Measurements from ENCODE around the gene RCVRN. TPM values are rescaled to one million over a fixed set of nuclear protein-coding genes. Genes with fewer than 3 reads are reported as not detected.
A peak's percentile ranks its signal among the peaks of the same experiment; 100 is the strongest.

Gene RCVRN
- total RNA-seq, 1 donor from 2014 or later = not detected

DNA sequence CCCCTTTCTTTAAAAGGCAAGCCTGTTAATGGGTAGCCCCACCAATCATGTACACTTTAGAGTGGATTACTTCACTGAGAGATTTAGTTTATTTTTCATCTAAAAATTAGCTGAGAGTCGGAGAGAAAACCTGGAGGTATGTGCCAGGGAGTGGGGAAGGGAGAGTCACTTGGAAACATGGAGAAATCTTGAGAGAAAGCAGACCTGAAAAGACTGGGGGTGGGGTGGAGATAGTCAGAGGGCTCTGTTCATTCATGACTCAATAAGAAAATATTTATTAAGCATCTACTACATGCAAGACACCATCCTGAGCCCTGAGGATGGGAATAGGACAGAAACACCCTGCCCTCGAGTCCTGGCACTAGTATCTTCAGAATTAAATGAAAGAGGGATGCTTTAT, 27.4 kb upstream of the RCVRN start:
- no peaks in the 10 kb centered on the region for H3K4me1 Mint-ChIP-seq (ENCODE audit: low read depth, unreplicated experiment)
- no peak for DNase-seq
- TF ChIP-seq, protein P1, sequence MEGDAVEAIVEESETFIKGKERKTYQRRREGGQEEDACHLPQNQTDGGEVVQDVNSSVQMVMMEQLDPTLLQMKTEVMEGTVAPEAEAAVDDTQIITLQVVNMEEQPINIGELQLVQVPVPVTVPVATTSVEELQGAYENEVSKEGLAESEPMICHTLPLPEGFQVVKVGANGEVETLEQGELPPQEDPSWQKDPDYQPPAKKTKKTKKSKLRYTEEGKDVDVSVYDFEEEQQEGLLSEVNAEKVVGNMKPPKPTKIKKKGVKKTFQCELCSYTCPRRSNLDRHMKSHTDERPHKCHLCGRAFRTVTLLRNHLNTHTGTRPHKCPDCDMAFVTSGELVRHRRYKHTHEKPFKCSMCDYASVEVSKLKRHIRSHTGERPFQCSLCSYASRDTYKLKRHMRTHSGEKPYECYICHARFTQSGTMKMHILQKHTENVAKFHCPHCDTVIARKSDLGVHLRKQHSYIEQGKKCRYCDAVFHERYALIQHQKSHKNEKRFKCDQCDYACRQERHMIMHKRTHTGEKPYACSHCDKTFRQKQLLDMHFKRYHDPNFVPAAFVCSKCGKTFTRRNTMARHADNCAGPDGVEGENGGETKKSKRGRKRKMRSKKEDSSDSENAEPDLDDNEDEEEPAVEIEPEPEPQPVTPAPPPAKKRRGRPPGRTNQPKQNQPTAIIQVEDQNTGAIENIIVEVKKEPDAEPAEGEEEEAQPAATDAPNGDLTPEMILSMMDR (IDR thresholded peaks at IDR 0.05; ENCODE audit: partially characterized antibody, unreplicated experiment) = no peak
- no peak overlapping the region for H3K27ac Mint-ChIP-seq (ENCODE audit: unreplicated experiment)
- no peaks in the 10 kb centered on the region for H3K36me3 Mint-ChIP-seq (ENCODE audit: unreplicated experiment)
- no peaks in the 10 kb centered on the region for H3K9me3 Mint-ChIP-seq (ENCODE audit: unreplicated experiment)
- peaks cover 8% of the 10 kb centered on the region for H3K27me3 Mint-ChIP-seq (ENCODE audit: unreplicated experiment)
- H3K4me3 Mint-ChIP-seq (ENCODE audit: unreplicated experiment) = no peak overlapping the region

DNA sequence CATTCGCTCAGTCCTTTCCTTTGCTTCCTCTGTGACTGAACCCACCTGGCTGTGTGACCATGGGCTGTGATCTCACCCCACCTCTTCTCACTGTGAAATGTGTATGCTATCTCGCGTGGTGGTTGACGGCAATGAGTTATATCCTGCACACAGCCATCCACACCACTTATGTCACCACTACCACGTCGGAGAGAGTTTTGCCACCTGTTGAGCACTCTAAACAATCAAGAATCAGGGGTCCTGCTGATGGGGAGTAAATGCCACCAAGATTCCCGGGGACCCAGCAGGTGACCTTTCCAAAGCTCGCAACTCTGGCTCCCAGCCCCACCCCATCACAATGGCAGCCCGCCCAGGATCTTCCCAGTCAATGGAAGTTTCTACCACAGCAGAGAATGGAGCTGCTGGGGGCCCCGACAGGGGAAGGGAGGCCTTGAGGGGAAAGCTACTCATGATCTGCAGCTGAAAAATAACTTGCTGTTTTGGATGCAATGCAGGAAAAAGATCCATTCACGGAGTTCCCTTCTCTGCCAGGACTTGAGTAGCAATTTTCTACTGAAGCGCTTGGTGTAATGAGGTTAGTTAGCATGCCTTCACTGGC, 26.2 kb upstream of the RCVRN start:
- no peak overlapping the region for H3K4me3 Mint-ChIP-seq (ENCODE audit: unreplicated experiment)
- no peak for DNase-seq
- H3K4me1 Mint-ChIP-seq (ENCODE audit: low read depth, unreplicated experiment) = no peaks in the 10 kb centered on the region
- peaks cover 5% of the 10 kb centered on the region for H3K27me3 Mint-ChIP-seq (ENCODE audit: unreplicated experiment)
- TF ChIP-seq, protein P1 (IDR thresholded peaks at IDR 0.05; ENCODE audit: partially characterized antibody, unreplicated experiment) = no peak
- H3K36me3 Mint-ChIP-seq (ENCODE audit: unreplicated experiment) = no peaks in the 10 kb centered on the region
- H3K9me3 Mint-ChIP-seq (ENCODE audit: unreplicated experiment) = no peaks in the 10 kb centered on the region
- no peak overlapping the region for H3K27ac Mint-ChIP-seq (ENCODE audit: unreplicated experiment)

DNA sequence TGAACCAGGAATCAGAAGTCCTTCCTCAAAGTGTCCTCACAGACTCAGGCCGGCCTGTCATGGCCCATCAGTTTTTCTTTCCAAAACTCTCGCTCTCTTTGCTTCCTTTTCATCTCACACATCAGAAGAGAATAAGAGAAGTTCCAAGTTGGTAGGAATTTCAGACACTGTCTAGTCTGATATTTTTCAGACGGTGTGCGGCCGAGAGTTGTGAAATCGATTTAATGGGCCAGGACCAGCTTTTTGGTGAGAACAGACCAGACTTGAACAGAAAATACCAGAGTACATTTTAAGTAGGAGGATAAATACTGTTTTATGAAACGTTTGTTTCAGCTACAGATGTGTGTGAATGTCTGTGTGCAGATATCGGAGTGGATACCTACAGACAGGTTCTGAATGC, 24.8 kb upstream of the RCVRN start:
- no peak for DNase-seq
- Mint-ChIP-seq H3K4me3 (ENCODE audit: unreplicated experiment) (no peak overlapping the region), H3K9me3 (ENCODE audit: unreplicated experiment) (no peaks in the 10 kb centered on the region), H3K27me3 (ENCODE audit: unreplicated experiment) (peaks cover 7% of the 10 kb centered on the region), H3K36me3 (ENCODE audit: unreplicated experiment) (no peaks in the 10 kb centered on the region), H3K4me1 (ENCODE audit: low read depth, unreplicated experiment) (peaks cover 1% of the 10 kb centered on the region), H3K27ac (ENCODE audit: unreplicated experiment) (no peak overlapping the region)
- TF ChIP-seq, protein P1 (IDR thresholded peaks at IDR 0.05; ENCODE audit: partially characterized antibody, unreplicated experiment) = no peak

DNA sequence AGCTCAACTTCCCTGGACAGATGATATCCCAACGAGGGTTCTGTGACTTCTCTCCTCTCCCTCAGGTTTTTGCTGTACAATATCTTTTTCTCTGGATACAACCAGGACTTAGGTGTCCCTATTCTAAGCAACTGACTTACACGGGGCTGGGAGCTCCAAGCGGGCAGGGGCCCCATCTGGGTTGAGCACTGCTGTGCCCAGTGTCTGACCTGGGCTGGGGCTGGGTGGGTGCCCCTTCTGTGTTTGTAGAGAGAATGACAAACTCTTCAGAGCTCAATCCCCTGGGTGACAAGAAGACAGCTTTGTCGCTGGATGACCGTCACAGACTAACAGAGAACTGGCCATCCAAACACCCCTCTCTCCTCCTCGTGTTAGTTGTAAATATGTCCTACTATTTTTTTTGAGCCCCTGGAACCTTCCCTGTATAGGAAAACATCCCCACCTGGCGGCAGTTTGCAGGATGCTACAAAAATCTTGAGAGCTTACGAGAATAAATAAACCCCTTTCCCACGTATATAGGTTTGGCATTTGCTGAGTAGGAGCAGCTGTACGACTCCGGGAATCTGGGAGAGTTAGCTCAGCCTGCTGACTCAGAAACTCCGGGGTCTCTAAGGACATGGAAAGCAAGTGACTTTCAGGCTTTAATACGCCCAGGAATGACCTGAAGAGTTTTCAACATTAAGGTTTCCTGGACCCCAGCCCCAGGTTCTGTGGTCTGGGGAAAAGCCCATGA, 23.7 kb upstream of the RCVRN start:
- no peak overlapping the region for H3K27ac Mint-ChIP-seq (ENCODE audit: unreplicated experiment)
- H3K9me3 Mint-ChIP-seq (ENCODE audit: unreplicated experiment) = no peaks in the 10 kb centered on the region
- H3K27me3 Mint-ChIP-seq (ENCODE audit: unreplicated experiment) = peaks cover 8% of the 10 kb centered on the region
- peaks cover 1% of the 10 kb centered on the region for H3K4me1 Mint-ChIP-seq (ENCODE audit: low read depth, unreplicated experiment)
- no peak overlapping the region for H3K4me3 Mint-ChIP-seq (ENCODE audit: unreplicated experiment)
- TF ChIP-seq, protein P1 (IDR thresholded peaks at IDR 0.05; ENCODE audit: partially characterized antibody, unreplicated experiment) = peak; percentile 56
- no peaks in the 10 kb centered on the region for H3K36me3 Mint-ChIP-seq (ENCODE audit: unreplicated experiment)
- peak; percentile 57 for DNase-seq

DNA sequence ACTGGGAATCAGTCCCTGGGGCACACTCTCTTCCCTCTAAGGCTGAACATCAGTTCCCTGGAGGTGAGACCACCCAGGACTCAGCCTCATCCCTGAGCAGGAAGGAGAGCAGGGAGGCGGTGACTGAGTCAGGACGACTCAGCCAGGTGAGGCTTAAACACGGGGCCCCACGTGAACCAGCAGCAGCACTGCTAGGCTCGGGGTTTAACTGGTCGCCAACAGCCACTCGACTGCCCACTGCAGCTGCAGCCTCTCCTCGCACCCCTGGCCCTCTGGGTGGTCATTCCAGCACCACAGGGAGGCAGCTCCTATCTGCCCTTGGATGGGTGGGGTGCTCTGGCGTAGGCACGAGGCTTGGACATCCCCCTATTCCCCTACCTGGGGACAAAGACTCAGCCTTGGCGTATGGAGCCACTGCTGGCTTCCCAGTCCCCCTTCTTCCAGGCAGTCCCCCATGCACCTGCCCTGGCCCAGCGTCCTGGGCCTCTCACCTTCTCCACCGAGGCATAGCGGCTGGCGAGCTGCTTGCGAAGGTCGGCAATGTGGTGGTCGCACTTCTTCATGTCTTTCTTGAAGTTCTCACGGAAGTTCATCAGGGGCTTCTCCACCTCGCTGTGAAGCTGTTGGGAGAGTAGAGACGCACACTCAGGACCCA, 21.2 kb upstream of the RCVRN start:
- DNase-seq = no peak
- TF ChIP-seq, protein P1 (IDR thresholded peaks at IDR 0.05; ENCODE audit: partially characterized antibody, unreplicated experiment) = no peak
- H3K9me3 Mint-ChIP-seq (ENCODE audit: unreplicated experiment) = peaks cover 2% of the 10 kb centered on the region
- no peak overlapping the region for H3K27ac Mint-ChIP-seq (ENCODE audit: unreplicated experiment)
- no peak overlapping the region for H3K4me3 Mint-ChIP-seq (ENCODE audit: unreplicated experiment)
- H3K36me3 Mint-ChIP-seq (ENCODE audit: unreplicated experiment) = no peaks in the 10 kb centered on the region
- peaks cover 1% of the 10 kb centered on the region for H3K4me1 Mint-ChIP-seq (ENCODE audit: low read depth, unreplicated experiment)
- peaks cover 7% of the 10 kb centered on the region for H3K27me3 Mint-ChIP-seq (ENCODE audit: unreplicated experiment)
